ENCODE results near the gene MMP23B.
A peak's percentile ranks its signal among the peaks of the same experiment; 100 is the strongest.

Gene MMP23B

GRCh38 chr1:1620433-1621139 lies 11.4 kb upstream of the MMP23B start:
- no peak for DNase-seq (ENCODE audit: low spot score)

- no peak for DNase-seq (ENCODE audit: low spot score)
Observed at GRCh38 chr1:1621173-1622009, 10.6 kb upstream of the MMP23B start.

GRCh38 chr1:1622010-1622787 lies 9.8 kb upstream of the MMP23B start:
- no peak for DNase-seq (ENCODE audit: low spot score)

GRCh38 chr1:1622788-1623094 lies 9.2 kb upstream of the MMP23B start:
- DNase-seq (ENCODE audit: low spot score), result no peak

GRCh38 chr1:1623181-1623630 lies 8.8 kb upstream of the MMP23B start:
- no peak for DNase-seq (ENCODE audit: low spot score)

- DNase-seq (ENCODE audit: low spot score), result no peak
Observed at GRCh38 chr1:1623631-1624442, 8.1 kb upstream of the MMP23B start.

GRCh38 chr1:1624443-1625403 lies 7.2 kb upstream of the MMP23B start:
- DNase-seq (ENCODE audit: low spot score), result no peak

GRCh38 chr1:1625404-1625775 lies 6.6 kb upstream of the MMP23B start:
- DNase-seq (ENCODE audit: low spot score), result no peak

GRCh38 chr1:1625824-1626206 lies 6.2 kb upstream of the MMP23B start:
- no peak for DNase-seq (ENCODE audit: low spot score)

- DNase-seq (ENCODE audit: low spot score), result no peak
Observed at GRCh38 chr1:1626207-1627141, 5.5 kb upstream of the MMP23B start.

- no peak for DNase-seq (ENCODE audit: low spot score)
Observed at GRCh38 chr1:1627261-1627828, 4.6 kb upstream of the MMP23B start.

- no peak for DNase-seq (ENCODE audit: low spot score)
Observed at GRCh38 chr1:1627829-1628753, 3.9 kb upstream of the MMP23B start.

- DNase-seq (ENCODE audit: low spot score), result no peak
Observed at GRCh38 chr1:1628754-1629429, 3.1 kb upstream of the MMP23B start.

GRCh38 chr1:1629430-1630190 lies 2.4 kb upstream of the MMP23B start:
- no peak for DNase-seq (ENCODE audit: low spot score)

GRCh38 chr1:1630191-1630964 lies 1.6 kb upstream of the MMP23B start:
- peak; percentile 42 for DNase-seq (ENCODE audit: low spot score)
